Nucleus accumbens (tissue), 56 donors: ENCODE data around the gene TMEM232.
A peak's percentile ranks its signal among the peaks of the same experiment; 100 is the strongest.
"Not testable (repeated sequence)": the region's sequence is repeated elsewhere in the genome, so short reads cannot be mapped to it uniquely, and the experiment has no call there.

Experiments
- DNase-seq, 56 donors: peaks; one replicate each; lab custom pipeline; 2025; lab: John Stamatoyannopoulos, UW

TMEM232 gene

GRCh38 chr5:110726249-110727024 lies at the start of gene TMEM232:
TMEM232 (minus strand) TSS chr5:110726671; CDS start chr5:110667352, 59,319 bp downstream.
- peak in 53 of 56 donors; percentile 8 to 91 (median 57) for DNase-seq

GRCh38 chr5:110770286-110770685 lies 43.8 kb upstream of the TMEM232 start:
- DNase-seq, result no peak

GRCh38 chr5:110769000-110769681 lies 42.7 kb upstream of the TMEM232 start:
- no peak for DNase-seq

GRCh38 chr5:110768138-110768860 lies 41.8 kb upstream of the TMEM232 start:
- DNase-seq, result no peak

GRCh38 chr5:110760158-110760557 lies 33.7 kb upstream of the TMEM232 start:
- no peak for DNase-seq

GRCh38 chr5:110757118-110757729 lies 30.8 kb upstream of the TMEM232 start:
- peak in 2 of 56 donors; percentile 1 to 3 for DNase-seq

GRCh38 chr5:110754181-110754580 lies 27.7 kb upstream of the TMEM232 start:
- no peak for DNase-seq

GRCh38 chr5:110753600-110753999 lies 27.1 kb upstream of the TMEM232 start:
- DNase-seq, result no peak

GRCh38 chr5:110752953-110753352 lies 26.5 kb upstream of the TMEM232 start:
- no peak for DNase-seq

- peak in 8 of 56 donors; percentile 2 to 52 (median 10) for DNase-seq
These were observed 25.7 kb upstream of the TMEM232 start for GRCh38 chr5:110751902-110752762.

- peak; percentile 21 to 94 (median 82) for DNase-seq
These were observed 12.6 kb upstream of the TMEM232 start, which contains the start of gene SLC25A46 for GRCh38 chr5:110738812-110739651. SLC25A46 (plus strand) TSS chr5:110739007; CDS start chr5:110739120, 113 bp downstream.

- peak in 17 of 56 donors; percentile 7 to 72 (median 59) for DNase-seq
These were observed 12.0 kb upstream of the TMEM232 start for GRCh38 chr5:110738503-110738811.

GRCh38 chr5:110736753-110737152 lies 10.3 kb upstream of the TMEM232 start:
- no peak for DNase-seq

GRCh38 chr5:110735556-110735955 lies 9.1 kb upstream of the TMEM232 start:
- no peak for DNase-seq

- DNase-seq, result no peak
These were observed 7.6 kb upstream of the TMEM232 start for GRCh38 chr5:110734101-110734500.

GRCh38 chr5:110731499-110731898 lies 5.0 kb upstream of the TMEM232 start:
- not testable (repeated sequence) for DNase-seq

GRCh38 chr5:110727025-110727314 lies 499 bp upstream of the TMEM232 start:
- DNase-seq, result no peak

GRCh38 chr5:110718311-110718710 lies 8.2 kb downstream of the TMEM232 start:
- DNase-seq, result no peak
